ENCODE measurements around the gene HK2. TPM values are rescaled to one million over a fixed set of nuclear protein-coding genes. Genes with fewer than 3 reads are reported as not detected.

HK2 gene
- total and polyA plus RNA-seq, 3 experiments from 2014 or later: 1.8 to 57.0 (median 54.5) TPM

GRCh38 chr2:74856599-74856998 lies 22.7 kb downstream of the HK2 start:
- no peaks in the 10 kb centered on the region for H3K9me3 Mint-ChIP-seq
- no peak overlapping the region for H3K27ac ChIP-seq (ENCODE audit: low read depth, low read length)
- no peaks in the 10 kb centered on the region for H3K4me1 Mint-ChIP-seq
- no peaks in the 10 kb centered on the region for H3K4me1 ChIP-seq (ENCODE audit: insufficient read depth, low read length)
- H3K27me3 ChIP-seq (ENCODE audit: insufficient read depth, low read length, poor library complexity, severe bottlenecking): no peaks in the 10 kb centered on the region
- no peak overlapping the region for H3K4me3 ChIP-seq (ENCODE audit: low read length)
- H3K36me3 Mint-ChIP-seq: peaks cover 0 to 1% (median 0%) of the 10 kb centered on the region in 3 donors
- POLR2A ChIA-PET: no interaction called here
- no peak for DNase-seq
- H3K27me3 Mint-ChIP-seq: no peaks in the 10 kb centered on the region
- H3K27ac Mint-ChIP-seq: no peak overlapping the region
- H3K36me3 ChIP-seq (ENCODE audit: insufficient read depth, low read length): no peaks in the 10 kb centered on the region
- H3K9me3 ChIP-seq (ENCODE audit: low read length): no peaks in the 10 kb centered on the region
- H3K4me3 Mint-ChIP-seq: no peak overlapping the region
- CTCF ChIA-PET: no interaction called here

- DNase-seq: no peak
- no peaks in the 10 kb centered on the region for H3K4me1 Mint-ChIP-seq
- H3K9me3 ChIP-seq (ENCODE audit: low read length): no peaks in the 10 kb centered on the region
- no peaks in the 10 kb centered on the region for H3K4me1 ChIP-seq (ENCODE audit: insufficient read depth, low read length)
- H3K27ac ChIP-seq (ENCODE audit: low read depth, low read length): no peak overlapping the region
- peaks cover 0 to 1% (median 0%) of the 10 kb centered on the region in 3 donors for H3K36me3 Mint-ChIP-seq
- no peaks in the 10 kb centered on the region for H3K27me3 Mint-ChIP-seq
- H3K27ac Mint-ChIP-seq: no peak overlapping the region
- H3K9me3 Mint-ChIP-seq: no peaks in the 10 kb centered on the region
- H3K36me3 ChIP-seq (ENCODE audit: insufficient read depth, low read length): no peaks in the 10 kb centered on the region
- H3K27me3 ChIP-seq (ENCODE audit: insufficient read depth, low read length, poor library complexity, severe bottlenecking): no peaks in the 10 kb centered on the region
- no peak overlapping the region for H3K4me3 ChIP-seq (ENCODE audit: low read length)
- H3K4me3 Mint-ChIP-seq: no peak overlapping the region
- ChIA-PET POLR2A (no interaction called here), CTCF (interaction anchor here (0.8 kb wide), 1 partner anchor 97 kb away, joined by 3 read pairs; no protein-coding TSS in a partner anchor)
Measured at GRCh38 chr2:74857215-74857614, 23.3 kb downstream of the HK2 start.

DNA sequence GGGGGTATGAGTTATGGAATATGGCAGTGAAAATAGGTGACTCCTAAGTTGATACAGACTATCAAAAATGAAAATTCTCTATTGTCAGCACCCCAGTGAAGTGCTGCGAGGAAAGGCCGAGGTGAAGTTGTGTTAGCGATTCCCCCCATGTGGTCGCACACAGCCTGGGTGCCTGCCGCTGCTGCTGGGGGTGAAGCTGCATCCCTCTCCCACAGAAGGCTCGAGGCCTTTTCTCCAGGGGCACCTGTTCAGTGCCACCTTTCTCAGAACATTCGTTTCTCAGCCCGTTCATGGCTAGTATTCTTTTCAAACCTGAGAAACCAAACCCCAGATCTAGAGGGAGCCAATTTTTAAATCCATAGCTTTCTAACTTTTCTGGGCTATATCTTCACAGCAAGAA lies 23.8 kb downstream of the HK2 start:
- Mint-ChIP-seq H3K36me3 (peaks cover 0 to 1% (median 0%) of the 10 kb centered on the region in 3 donors), H3K4me3 (no peak overlapping the region), H3K9me3 (no peaks in the 10 kb centered on the region), H3K4me1 (no peaks in the 10 kb centered on the region), H3K27me3 (no peaks in the 10 kb centered on the region), H3K27ac (peak overlapping the region in 1 of 8 donors; percentile 19)
- Histone ChIP-seq H3K4me3 (ENCODE audit: low read length) (no peak overlapping the region), H3K4me1 (ENCODE audit: insufficient read depth, low read length) (no peaks in the 10 kb centered on the region), H3K27me3 (ENCODE audit: insufficient read depth, low read length, poor library complexity, severe bottlenecking) (no peaks in the 10 kb centered on the region), H3K9me3 (ENCODE audit: low read length) (no peaks in the 10 kb centered on the region), H3K36me3 (ENCODE audit: insufficient read depth, low read length) (no peaks in the 10 kb centered on the region), H3K27ac (ENCODE audit: low read depth, low read length) (no peak overlapping the region)
- POLR2A ChIA-PET: no interaction called here
- DNase-seq: no peak
- CTCF ChIA-PET: interaction anchor here (0.8 kb wide), 1 partner anchor 98 kb away, joined by 3 read pairs; no protein-coding TSS in a partner anchor

GRCh38 chr2:74858281-74858680 lies 24.4 kb downstream of the HK2 start:
- Mint-ChIP-seq H3K9me3 (no peaks in the 10 kb centered on the region), H3K4me3 (no peak overlapping the region), H3K36me3 (no peaks in the 10 kb centered on the region), H3K27me3 (no peaks in the 10 kb centered on the region), H3K4me1 (no peaks in the 10 kb centered on the region), H3K27ac (no peak overlapping the region)
- Histone ChIP-seq H3K27ac (ENCODE audit: low read depth, low read length) (no peak overlapping the region), H3K4me3 (ENCODE audit: low read length) (no peak overlapping the region), H3K9me3 (ENCODE audit: low read length) (no peaks in the 10 kb centered on the region), H3K4me1 (ENCODE audit: insufficient read depth, low read length) (no peaks in the 10 kb centered on the region), H3K36me3 (ENCODE audit: insufficient read depth, low read length) (no peaks in the 10 kb centered on the region), H3K27me3 (ENCODE audit: insufficient read depth, low read length, poor library complexity, severe bottlenecking) (no peaks in the 10 kb centered on the region)
- ChIA-PET POLR2A (no interaction called here), CTCF (no interaction called here)
- no peak for DNase-seq

GRCh38 chr2:74860079-74860478 lies 26.2 kb downstream of the HK2 start:
- no peak for DNase-seq
- Histone ChIP-seq H3K4me1 (ENCODE audit: insufficient read depth, low read length) (no peaks in the 10 kb centered on the region), H3K27me3 (ENCODE audit: insufficient read depth, low read length, poor library complexity, severe bottlenecking) (no peaks in the 10 kb centered on the region), H3K36me3 (ENCODE audit: insufficient read depth, low read length) (no peaks in the 10 kb centered on the region), H3K4me3 (ENCODE audit: low read length) (no peak overlapping the region), H3K27ac (ENCODE audit: low read depth, low read length) (no peak overlapping the region), H3K9me3 (ENCODE audit: low read length) (no peaks in the 10 kb centered on the region)
- H3K27ac Mint-ChIP-seq: no peak overlapping the region
- no peaks in the 10 kb centered on the region for H3K27me3 Mint-ChIP-seq
- no peaks in the 10 kb centered on the region for H3K9me3 Mint-ChIP-seq
- H3K36me3 Mint-ChIP-seq: no peaks in the 10 kb centered on the region
- no peaks in the 10 kb centered on the region for H3K4me1 Mint-ChIP-seq
- no peak overlapping the region for H3K4me3 Mint-ChIP-seq
- ChIA-PET POLR2A (no interaction called here), CTCF (no interaction called here)

DNA sequence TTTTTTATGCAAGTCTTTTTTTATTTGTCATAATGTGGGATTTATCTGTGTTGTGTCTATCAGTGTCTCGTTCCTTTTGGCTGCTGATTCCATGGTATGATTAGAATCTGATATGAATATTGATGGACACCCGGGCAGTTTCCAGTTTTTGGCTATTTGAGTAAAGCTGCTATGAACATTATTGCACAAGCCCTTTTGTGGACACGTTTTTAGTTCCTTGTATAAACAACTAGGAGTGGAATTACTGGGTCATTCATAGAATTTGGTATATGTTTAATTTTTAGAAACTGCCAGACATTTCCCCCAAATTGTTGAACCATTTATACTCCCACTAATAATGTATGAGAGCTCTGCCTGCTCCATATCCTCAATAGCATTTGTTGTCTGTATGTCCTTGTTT lies 26.6 kb downstream of the HK2 start:
- no peaks in the 10 kb centered on the region for H3K9me3 Mint-ChIP-seq
- ChIA-PET CTCF (no interaction called here), POLR2A (no interaction called here)
- no peak overlapping the region for H3K27ac Mint-ChIP-seq
- Histone ChIP-seq H3K4me1 (ENCODE audit: insufficient read depth, low read length) (no peaks in the 10 kb centered on the region), H3K27ac (ENCODE audit: low read depth, low read length) (no peak overlapping the region), H3K4me3 (ENCODE audit: low read length) (no peak overlapping the region), H3K36me3 (ENCODE audit: insufficient read depth, low read length) (no peaks in the 10 kb centered on the region), H3K27me3 (ENCODE audit: insufficient read depth, low read length, poor library complexity, severe bottlenecking) (no peaks in the 10 kb centered on the region), H3K9me3 (ENCODE audit: low read length) (no peaks in the 10 kb centered on the region)
- no peak overlapping the region for H3K4me3 Mint-ChIP-seq
- H3K27me3 Mint-ChIP-seq: no peaks in the 10 kb centered on the region
- no peaks in the 10 kb centered on the region for H3K4me1 Mint-ChIP-seq
- H3K36me3 Mint-ChIP-seq: no peaks in the 10 kb centered on the region
- DNase-seq: no peak

- ChIA-PET CTCF (no interaction called here), POLR2A (no interaction called here)
- H3K9me3 Mint-ChIP-seq: no peaks in the 10 kb centered on the region
- no peak overlapping the region for H3K4me3 Mint-ChIP-seq
- peaks cover 0 to 2% (median 0%) of the 10 kb centered on the region in 3 donors for H3K36me3 Mint-ChIP-seq
- no peak for DNase-seq
- H3K27me3 ChIP-seq (ENCODE audit: insufficient read depth, low read length, poor library complexity, severe bottlenecking): no peaks in the 10 kb centered on the region
- H3K27ac ChIP-seq (ENCODE audit: low read depth, low read length): no peak overlapping the region
- no peak overlapping the region for H3K27ac Mint-ChIP-seq
- H3K4me3 ChIP-seq (ENCODE audit: low read length): no peak overlapping the region
- H3K9me3 ChIP-seq (ENCODE audit: low read length): no peaks in the 10 kb centered on the region
- no peaks in the 10 kb centered on the region for H3K4me1 ChIP-seq (ENCODE audit: insufficient read depth, low read length)
- no peaks in the 10 kb centered on the region for H3K36me3 ChIP-seq (ENCODE audit: insufficient read depth, low read length)
- no peaks in the 10 kb centered on the region for H3K4me1 Mint-ChIP-seq
- H3K27me3 Mint-ChIP-seq: no peaks in the 10 kb centered on the region
Measured at GRCh38 chr2:74861531-74861930, 27.6 kb downstream of the HK2 start.

DNA sequence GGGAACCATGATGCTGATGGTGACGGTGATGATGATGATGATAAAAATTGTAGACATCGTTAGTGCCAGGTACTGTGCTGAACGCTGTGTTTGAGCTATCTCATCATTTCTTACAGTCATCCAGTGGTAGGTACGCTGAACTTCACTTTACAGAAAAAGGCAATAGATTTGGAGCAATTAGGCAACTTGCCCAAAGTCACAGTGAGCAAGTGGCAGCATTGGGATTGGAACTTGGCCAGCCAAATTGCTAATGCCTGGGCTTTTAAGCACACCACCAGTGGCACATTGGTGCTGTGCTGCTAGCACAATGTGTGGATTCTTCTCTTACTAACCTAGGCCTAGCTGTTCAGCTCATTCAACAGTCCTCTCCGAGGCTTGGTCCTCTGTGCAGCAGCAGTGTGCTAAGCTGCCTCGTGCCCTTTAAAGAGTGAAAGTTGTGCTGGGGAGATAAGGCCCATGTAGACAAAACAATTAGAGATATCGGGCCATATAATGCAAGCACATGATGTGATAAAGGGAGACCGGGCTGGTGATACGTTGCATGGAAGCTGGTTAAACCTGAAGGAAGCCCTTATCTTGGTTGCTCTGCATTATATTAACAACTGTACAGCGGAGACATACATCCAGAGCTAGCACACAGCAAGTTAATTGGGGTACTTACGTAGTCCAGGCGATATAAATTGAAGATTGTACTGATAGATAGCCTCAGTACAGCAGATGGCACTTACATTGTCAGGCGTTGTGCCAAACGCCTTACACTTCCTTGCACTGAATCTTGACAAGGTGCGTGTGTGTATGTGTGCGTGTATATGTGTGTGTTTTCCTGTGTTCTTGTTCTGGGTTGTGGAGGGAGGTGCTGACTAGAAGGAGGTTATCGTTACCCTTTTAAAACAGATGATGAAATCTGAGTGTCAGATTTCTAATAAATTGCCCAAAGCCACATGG lies 28.4 kb downstream of the HK2 start:
- no peaks in the 10 kb centered on the region for H3K27me3 Mint-ChIP-seq
- no peaks in the 10 kb centered on the region for H3K36me3 ChIP-seq (ENCODE audit: insufficient read depth, low read length)
- no peak overlapping the region for H3K27ac Mint-ChIP-seq

More for the DNA sequence above, 28.4 kb downstream of the HK2 start:
- Mint-ChIP-seq H3K36me3 (peaks cover 0 to 2% (median 0%) of the 10 kb centered on the region in 3 donors), H3K9me3 (no peaks in the 10 kb centered on the region), H3K4me1 (no peaks in the 10 kb centered on the region), H3K4me3 (no peak overlapping the region)
- Histone ChIP-seq H3K4me3 (ENCODE audit: low read length) (no peak overlapping the region), H3K4me1 (ENCODE audit: insufficient read depth, low read length) (no peaks in the 10 kb centered on the region), H3K27me3 (ENCODE audit: insufficient read depth, low read length, poor library complexity, severe bottlenecking) (no peaks in the 10 kb centered on the region), H3K9me3 (ENCODE audit: low read length) (no peaks in the 10 kb centered on the region), H3K27ac (ENCODE audit: low read depth, low read length) (no peak overlapping the region)
- POLR2A ChIA-PET: no interaction called here
- DNase-seq: no peak
- CTCF ChIA-PET: interaction anchor here (0.7 to 1.4 kb wide), 2 partner anchors 13 to 15 kb away, joined by 3 to 4 read pairs; no protein-coding TSS in a partner anchor
